ENCODE data around the gene CCDC7.
"Not testable (repeated sequence)": the region's sequence is repeated elsewhere in the genome, so short reads cannot be mapped to it uniquely, and the experiment has no call there.

Gene CCDC7

DNA sequence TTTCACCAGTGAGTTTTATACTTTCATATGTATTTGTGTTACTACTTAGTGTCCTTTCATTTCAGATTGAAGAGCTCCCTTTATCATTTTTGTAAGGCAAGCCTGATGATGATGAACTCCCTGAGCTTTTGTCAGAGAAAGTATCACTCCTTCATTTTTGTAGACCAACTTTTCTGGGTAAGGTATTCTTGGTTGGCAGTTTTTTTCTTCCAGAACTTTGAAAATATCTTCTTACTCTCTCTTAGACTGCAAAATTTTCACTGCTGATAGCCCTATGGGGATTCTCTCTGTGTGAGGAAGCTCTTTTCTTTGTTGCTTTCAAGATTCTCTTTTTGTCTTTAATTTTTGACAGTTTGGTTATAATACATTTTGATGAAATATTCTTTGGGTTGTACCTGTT lies 35.7 kb downstream of the CCDC7 start:
- TF ChIP-seq, protein P1, sequence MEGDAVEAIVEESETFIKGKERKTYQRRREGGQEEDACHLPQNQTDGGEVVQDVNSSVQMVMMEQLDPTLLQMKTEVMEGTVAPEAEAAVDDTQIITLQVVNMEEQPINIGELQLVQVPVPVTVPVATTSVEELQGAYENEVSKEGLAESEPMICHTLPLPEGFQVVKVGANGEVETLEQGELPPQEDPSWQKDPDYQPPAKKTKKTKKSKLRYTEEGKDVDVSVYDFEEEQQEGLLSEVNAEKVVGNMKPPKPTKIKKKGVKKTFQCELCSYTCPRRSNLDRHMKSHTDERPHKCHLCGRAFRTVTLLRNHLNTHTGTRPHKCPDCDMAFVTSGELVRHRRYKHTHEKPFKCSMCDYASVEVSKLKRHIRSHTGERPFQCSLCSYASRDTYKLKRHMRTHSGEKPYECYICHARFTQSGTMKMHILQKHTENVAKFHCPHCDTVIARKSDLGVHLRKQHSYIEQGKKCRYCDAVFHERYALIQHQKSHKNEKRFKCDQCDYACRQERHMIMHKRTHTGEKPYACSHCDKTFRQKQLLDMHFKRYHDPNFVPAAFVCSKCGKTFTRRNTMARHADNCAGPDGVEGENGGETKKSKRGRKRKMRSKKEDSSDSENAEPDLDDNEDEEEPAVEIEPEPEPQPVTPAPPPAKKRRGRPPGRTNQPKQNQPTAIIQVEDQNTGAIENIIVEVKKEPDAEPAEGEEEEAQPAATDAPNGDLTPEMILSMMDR (IDR thresholded peaks at IDR 0.05; ENCODE audit: insufficient read depth, low read depth, low read length, missing control alignments), result no peak
- no peak for DNase-seq (ENCODE audit: low read depth)
- H3K4me3 ChIP-seq (ENCODE audit: low read depth, low read length), result no peak overlapping the region

DNA sequence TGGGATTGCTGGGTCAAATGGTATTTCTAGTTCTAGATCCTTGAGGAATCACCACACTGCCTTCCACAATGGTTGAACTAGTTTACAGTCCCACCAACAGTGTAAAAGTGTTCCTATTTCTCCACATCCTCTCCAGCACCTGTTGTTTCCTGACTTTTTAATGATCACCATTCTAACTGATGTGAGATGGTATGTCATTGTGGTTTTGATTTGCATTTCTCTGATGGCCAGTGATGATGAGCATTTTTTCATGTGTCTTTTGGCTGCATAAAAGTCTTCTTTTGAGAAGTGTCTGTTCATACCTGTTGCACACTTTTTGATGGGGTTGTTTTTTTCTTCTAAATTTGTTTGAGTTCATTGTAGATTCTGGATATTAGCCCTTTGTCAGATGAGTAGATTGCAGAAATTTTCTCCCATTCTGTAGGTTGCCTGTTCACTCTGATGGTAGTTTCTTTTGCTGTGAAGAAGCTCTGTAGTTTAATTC lies 37.1 kb downstream of the CCDC7 start:
- not testable (repeated sequence) for DNase-seq (ENCODE audit: low read depth)

DNA sequence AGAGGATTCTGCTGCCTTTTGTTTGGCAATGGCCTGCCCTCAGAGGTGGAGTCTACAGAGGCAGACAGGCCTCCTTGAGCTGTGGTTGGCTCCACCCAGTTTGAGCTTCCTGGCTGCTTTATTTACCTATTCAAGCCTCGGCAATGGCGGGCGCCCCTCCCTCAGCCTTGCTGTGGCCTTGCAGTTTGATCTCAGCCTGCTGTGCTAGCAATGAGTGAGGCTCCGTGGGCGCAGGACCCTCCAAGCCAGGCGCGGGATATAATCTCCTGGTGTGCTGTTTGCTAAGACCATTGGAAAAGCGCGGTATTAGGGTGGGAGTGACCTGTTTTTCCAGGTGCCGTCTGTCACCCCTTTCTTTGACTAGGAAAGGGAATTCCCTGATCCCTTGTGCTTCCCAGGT lies 42.1 kb downstream of the CCDC7 start:
- DNase-seq (ENCODE audit: low read depth); H3K4me3 ChIP-seq (ENCODE audit: low read depth, low read length): not testable (repeated sequence)

More for the DNA sequence above, 37.1 kb downstream of the CCDC7 start:
- not testable (repeated sequence) for H3K4me3 ChIP-seq (ENCODE audit: low read depth, low read length)

DNA sequence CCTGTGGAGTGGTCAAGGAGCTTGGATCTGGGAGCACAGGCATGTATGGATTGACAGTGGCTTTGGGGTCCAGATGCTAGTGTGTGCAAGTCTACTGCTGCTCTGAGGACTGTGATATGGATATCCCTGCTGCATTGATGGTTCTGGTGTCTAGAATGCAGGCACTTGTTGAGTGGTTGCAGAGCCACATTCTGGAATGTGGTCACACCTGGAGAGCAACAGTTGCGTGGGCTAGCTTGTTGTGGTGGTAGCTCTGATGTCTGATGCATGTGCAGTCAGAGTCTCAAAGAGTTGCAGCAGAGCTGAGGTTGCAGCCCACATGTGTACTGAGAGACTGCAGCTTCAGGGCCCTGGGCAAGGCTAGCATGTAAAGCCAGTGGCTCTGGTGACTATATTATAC lies 43.2 kb downstream of the CCDC7 start:
- no peak for DNase-seq (ENCODE audit: low read depth)
- H3K4me3 ChIP-seq (ENCODE audit: low read depth, low read length), result no peak overlapping the region
- TF ChIP-seq, protein P1 (IDR thresholded peaks at IDR 0.05; ENCODE audit: insufficient read depth, low read depth, low read length, missing control alignments), result no peak

DNA sequence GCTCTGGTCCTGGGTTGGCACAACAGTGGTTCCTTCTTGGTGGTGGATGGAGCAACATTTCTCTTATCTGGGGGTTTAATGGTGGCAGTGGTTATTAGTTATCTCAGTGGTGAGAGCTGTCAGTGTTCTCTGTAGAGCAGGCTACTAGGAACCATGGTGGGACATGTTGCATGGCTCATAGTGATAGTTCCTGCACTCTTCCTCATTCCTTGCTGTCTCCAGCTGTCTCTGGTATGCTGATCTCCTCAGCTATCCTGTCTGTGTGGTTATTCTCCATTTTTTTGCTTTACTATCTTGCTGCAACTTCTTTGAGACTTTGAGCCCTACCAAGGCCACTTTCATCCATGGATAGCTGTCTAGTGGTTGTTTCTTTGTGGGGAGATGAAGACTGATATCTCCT lies 44.0 kb downstream of the CCDC7 start:
- TF ChIP-seq, protein P1 (IDR thresholded peaks at IDR 0.05; ENCODE audit: insufficient read depth, low read depth, low read length, missing control alignments), result no peak
- DNase-seq (ENCODE audit: low read depth), result no peak
- no peak overlapping the region for H3K4me3 ChIP-seq (ENCODE audit: low read depth, low read length)

DNA sequence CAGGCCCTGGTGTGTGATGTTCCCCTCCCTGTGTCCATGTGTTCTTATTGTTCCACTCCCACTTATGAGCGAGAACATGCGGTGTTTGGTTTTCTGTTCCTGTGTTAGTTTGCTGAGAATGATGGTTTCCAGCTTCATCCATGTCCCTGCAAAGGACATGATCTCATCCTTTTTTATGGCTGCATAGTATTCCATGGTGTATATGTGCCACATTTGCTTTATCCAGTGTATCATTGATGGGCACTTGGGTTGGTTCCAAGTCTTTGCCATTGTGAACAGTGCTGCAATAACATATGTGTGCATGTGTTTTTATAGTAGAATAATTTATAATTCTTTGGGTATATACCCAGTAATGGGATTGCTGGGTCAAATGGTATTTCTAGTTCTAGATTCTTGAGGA lies 48.6 kb downstream of the CCDC7 start:
- not testable (repeated sequence) for DNase-seq (ENCODE audit: low read depth); H3K4me3 ChIP-seq (ENCODE audit: low read depth, low read length)

DNA sequence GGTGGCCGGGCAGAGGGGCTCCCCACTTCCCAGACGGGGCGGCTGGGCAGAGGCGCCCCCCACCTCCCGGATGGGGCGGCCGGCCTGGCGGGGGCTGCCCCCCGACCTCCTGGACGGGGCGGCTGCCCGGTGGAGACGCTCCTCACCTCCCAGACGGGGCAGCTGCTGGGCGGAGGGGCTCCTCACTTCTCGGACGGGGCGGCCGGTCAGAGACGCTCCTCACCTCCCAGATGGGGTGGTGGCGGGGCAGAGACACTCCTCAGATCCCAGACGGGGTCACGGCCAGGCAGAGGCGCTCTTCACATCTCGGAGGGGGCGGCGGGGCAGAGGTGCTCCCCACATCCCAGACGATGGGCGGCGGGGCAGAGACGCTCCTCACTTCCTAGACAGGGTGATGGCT lies 54.2 kb downstream of the CCDC7 start:
- DNase-seq (ENCODE audit: low read depth); H3K4me3 ChIP-seq (ENCODE audit: low read depth, low read length): not testable (repeated sequence)

DNA sequence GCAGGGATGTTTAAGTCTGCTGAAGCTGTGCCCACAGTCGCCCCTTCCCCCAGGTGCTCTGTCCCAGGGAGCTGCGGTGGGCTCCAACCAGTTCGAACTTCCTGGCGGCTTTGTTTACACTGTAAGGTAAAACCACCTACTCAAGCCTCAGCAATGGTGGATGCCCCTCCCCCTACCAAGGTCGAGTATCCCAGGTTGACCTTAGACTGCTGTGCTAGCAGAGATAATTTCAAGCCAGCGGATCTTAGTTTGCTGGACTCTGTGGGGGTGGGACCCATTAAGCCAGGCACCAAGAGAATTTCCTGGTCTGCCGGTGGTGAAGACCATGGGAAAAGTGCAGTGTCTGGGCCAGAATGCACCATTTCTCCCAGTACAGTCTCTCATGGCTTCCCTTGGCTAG lies 56.0 kb downstream of the CCDC7 start:
- no peak for DNase-seq (ENCODE audit: low read depth)
- TF ChIP-seq, protein P1 (IDR thresholded peaks at IDR 0.05; ENCODE audit: insufficient read depth, low read depth, low read length, missing control alignments), result no peak
- H3K4me3 ChIP-seq (ENCODE audit: low read depth, low read length), result no peak overlapping the region

DNA sequence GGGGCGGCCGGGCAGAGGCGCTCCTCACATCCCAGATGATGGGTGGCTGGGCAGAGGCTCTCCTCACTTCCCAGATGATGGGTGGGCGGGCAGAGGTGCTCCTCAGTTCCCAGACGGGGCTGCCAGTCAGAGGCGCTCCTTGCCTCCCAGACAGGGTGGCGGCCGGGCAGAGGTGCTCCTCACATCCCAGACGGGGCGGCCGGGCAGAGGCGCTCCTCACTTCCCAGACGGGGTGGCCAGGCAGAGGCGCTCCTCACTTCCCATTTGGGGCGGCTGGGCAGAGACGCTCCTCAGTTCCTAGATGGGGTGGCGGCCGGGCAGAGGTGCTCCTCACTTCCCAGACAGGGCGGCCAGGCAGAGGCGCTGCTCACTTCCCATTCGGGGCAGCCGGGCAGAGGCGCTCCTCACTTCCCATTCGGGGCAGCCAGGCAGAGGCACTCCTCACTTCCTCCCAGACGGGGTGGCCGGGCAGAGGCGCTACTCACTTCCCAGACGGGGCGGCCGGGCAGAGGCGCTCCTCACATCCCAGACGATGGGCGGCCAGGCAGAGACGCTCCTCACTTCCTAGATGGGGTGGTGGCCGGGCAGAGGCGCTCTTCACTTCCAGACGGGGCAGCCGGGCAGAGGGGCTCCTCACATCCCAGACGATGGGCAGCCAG lies 60.0 kb downstream of the CCDC7 start:
- DNase-seq (ENCODE audit: low read depth); H3K4me3 ChIP-seq (ENCODE audit: low read depth, low read length): not testable (repeated sequence)

DNA sequence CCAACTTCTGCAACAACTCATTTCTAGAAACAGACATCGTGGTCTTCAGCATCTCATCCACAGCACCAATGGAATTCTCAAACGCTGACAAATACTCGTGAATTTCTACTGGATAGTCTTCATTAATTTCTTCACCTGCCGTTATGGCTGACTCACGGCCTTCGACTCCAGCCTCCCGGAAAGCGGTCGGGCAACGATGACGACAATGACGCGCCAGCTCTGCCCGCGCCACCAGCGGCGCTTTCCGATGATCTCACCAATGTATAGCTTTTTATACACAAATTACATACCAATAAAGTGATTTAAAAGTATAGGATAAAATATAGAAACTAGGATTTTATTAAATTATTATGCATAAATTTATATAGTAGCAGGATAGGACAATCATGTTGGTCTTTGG lies 65.7 kb downstream of the CCDC7 start:
- no peak overlapping the region for H3K4me3 ChIP-seq (ENCODE audit: low read depth, low read length)
- DNase-seq (ENCODE audit: low read depth), result no peak
- TF ChIP-seq, protein P1 (IDR thresholded peaks at IDR 0.05; ENCODE audit: insufficient read depth, low read depth, low read length, missing control alignments), result no peak
